A549 treated with Mapracorat at 1 μM for 4 hours (cell line): Measurements from ENCODE around the gene MCF2L2. TPM values are rescaled to one million over a fixed set of nuclear protein-coding genes. Genes with fewer than 3 reads are reported as not detected.

ENCODE experiments used
- total RNA-seq: library from RNA; stranded (reverse); fragments of 200-300 nt; extraction: Qiagen RNA extraction; gene quantifications from 5 replicates; pipeline ENCODE4 v1.2.3, GENCODE V29; 2022

Gene MCF2L2, protein sequence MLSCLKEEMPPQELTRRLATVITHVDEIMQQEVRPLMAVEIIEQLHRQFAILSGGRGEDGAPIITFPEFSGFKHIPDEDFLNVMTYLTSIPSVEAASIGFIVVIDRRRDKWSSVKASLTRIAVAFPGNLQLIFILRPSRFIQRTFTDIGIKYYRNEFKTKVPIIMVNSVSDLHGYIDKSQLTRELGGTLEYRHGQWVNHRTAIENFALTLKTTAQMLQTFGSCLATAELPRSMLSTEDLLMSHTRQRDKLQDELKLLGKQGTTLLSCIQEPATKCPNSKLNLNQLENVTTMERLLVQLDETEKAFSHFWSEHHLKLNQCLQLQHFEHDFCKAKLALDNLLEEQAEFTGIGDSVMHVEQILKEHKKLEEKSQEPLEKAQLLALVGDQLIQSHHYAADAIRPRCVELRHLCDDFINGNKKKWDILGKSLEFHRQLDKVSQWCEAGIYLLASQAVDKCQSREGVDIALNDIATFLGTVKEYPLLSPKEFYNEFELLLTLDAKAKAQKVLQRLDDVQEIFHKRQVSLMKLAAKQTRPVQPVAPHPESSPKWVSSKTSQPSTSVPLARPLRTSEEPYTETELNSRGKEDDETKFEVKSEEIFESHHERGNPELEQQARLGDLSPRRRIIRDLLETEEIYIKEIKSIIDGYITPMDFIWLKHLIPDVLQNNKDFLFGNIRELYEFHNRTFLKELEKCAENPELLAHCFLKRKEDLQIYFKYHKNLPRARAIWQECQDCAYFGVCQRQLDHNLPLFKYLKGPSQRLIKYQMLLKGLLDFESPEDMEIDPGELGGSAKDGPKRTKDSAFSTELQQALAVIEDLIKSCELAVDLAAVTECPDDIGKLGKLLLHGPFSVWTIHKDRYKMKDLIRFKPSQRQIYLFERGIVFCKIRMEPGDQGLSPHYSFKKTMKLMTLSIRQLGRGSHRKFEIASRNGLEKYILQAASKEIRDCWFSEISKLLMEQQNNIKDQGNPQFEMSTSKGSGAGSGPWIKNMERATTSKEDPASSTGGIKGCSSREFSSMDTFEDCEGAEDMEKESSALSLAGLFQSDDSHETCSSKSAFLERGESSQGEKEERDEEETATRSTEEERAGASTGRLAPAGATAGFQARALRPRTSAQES
- total RNA-seq: 0.12 to 0.59 TPM (median 0.20 TPM) in 5 replicates

DNA sequence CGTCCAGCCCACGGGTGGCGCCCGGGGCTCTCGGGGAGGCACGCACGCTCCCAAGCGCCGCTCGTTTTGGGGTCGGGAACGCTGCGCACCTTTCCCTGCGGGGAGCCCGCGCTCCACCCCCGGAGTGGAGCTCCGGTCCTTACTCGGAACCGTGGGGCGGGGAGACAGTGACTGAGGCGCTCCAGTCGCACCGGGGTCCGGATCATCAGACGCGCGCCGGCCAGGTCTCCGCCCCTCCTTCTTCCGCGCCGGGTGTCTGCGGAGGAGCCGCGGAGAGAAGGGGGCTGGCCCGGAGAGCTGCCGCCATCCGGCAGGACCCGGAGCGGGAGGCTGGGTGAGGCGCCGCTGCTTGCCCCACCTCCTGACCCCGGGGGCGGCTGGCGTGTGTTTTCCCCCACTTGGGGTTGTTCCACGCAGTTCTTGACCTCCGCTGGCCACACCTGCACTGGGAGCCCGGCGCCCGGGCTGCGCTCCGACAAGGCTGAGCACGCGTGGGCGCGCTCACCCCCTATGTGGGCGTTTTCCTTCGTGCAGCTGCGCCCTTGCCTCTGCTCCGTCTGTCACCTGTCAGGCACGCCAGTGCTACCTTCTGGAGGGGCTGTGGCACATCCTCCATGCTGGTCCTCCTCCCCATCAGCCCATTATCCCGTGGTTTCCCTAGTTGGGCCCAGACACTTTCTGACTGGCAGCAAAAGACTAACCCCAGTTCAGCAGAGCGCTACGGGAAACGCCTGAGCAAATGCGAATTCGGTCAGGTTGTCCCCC is at the start of gene MCF2L2:
Gene MCF2L2 (minus strand): TSS at position 173 of the 765 bp plus-strand sequence. CDS start 642 bp downstream, outside the sequence.

DNA sequence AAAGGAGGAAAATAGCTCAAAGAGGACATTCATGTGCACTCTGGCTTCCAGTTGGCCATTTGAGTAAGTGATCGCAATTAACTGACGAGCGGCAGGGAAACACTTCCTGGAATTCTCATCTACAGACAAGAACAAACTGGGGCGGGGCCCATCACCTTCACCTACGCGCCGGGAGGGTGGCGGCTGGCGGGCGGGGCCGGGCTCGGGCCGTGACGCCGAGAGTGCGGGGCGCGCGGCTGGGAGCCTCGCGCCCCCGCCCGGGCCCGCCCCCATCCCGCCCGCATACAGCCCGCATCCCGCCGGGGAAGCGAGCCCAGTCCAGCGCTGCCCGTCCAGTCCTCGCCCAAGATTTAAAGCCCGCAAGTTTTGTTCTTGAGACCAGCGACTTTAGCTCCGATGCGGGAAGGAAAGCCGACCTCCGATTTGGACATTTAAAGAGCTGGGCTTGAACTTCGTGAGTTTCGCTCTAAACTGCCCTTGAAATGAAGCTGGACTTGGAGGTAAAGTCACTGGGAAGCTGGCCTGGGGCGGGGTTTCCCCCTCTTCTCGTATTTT is 175.4 kb downstream of the MCF2L2 start, which contains the start of gene B3GNT5:
Gene B3GNT5 (plus strand): TSS at position 281 of the 555 bp plus-strand sequence. CDS start 16,546 bp downstream, outside the sequence.

Other genes with a start within 250 kb of the MCF2L2 start
- gene B3GNT5, start 175.4 kb downstream of the MCF2L2 start, total RNA-seq: 21.6 to 28.2 TPM (median 26.8 TPM) in 5 replicates
- not detected in 5 replicates for gene KLHL6, start 127.1 kb upstream of the MCF2L2 start, total RNA-seq
- 5.6 to 8.1 TPM (median 7.9 TPM) in 5 replicates for gene KLHL24, start 207.0 kb upstream of the MCF2L2 start, total RNA-seq